ENCODE data around the gene GAS7. TPM values are rescaled to one million over a fixed set of nuclear protein-coding genes. Genes with fewer than 3 reads are reported as not detected.

Gene GAS7
- total RNA-seq, 1 experiment from 2014 or later = 4.1 TPM

GRCh38 chr17:10055262-10055975, 143.0 kb downstream of the GAS7 start:
- DNase-seq (ENCODE audit: low read depth, low spot score) (no peak), ATAC-seq (no peak)
- H2AFZ ChIP-seq (ENCODE audit: low read depth, low read length, poor library complexity, severe bottlenecking) = no peak overlapping the region
- peaks cover 3% of the 10 kb centered on the region; the same call in 1 of the 2 replicates for H3K27me3 ChIP-seq (ENCODE audit: insufficient read depth, low read length)
- no peaks in the 10 kb centered on the region for H4K20me1 ChIP-seq (ENCODE audit: insufficient read depth)
- H3K9me3 ChIP-seq (ENCODE audit: control insufficient read depth in 1 of 2, insufficient read depth in 1 of 2, low read depth in 1 of 2, low read length in 2 of 2) = no peaks in the 10 kb centered on the region
- H3K4me3 ChIP-seq (replicated peaks in 1 of 2; ENCODE audit: low read depth in 1 of 2, low read length in 2 of 2) = no peak overlapping the region
- H3K36me3 ChIP-seq (ENCODE audit: control insufficient read depth in 1 of 2, insufficient read depth in 2 of 2, low read length in 2 of 2) = no peaks in the 10 kb centered on the region
- ChIA-PET RAD21 (ENCODE audit: low non-redundant PET in 1 of 2, low total read pairs in 2 of 2, uncharacterized antibody in 2 of 2, unreplicated experiment in 2 of 2) (no interaction called here), POLR2A (no interaction called here), CTCF (no interaction called here)
- no peaks in the 10 kb centered on the region for H3K9me2 ChIP-seq (ENCODE audit: insufficient read depth)
- no peak overlapping the region for H3K9ac ChIP-seq (ENCODE audit: low read length)
- no TSS peak for BruUV-seq (replicated peaks)
- TF ChIP-seq ZNF274 (IDR thresholded peaks at IDR 0.05; ENCODE audit: low read depth, low read length) = no peak
- TF ChIP-seq MAX (IDR thresholded peaks at IDR 0.05) = no peak
- TF ChIP-seq YY1 (IDR thresholded peaks at IDR 0.05; ENCODE audit: extremely low read depth, insufficient replicate concordance, low read depth, low read length) = no peak
- no peak for TF ChIP-seq CBX3 (IDR thresholded peaks at IDR 0.05; ENCODE audit: low read depth)
- TF ChIP-seq POLR2A (IDR thresholded peaks at IDR 0.05; ENCODE audit: borderline replicate concordance, extremely low read depth, insufficient read depth, insufficient read length) = no peak
- no peak for TF ChIP-seq REST (IDR thresholded peaks at IDR 0.05; ENCODE audit: low read depth)
- TF ChIP-seq CEBPB (IDR thresholded peaks at IDR 0.05; ENCODE audit: low read depth) = no peak
- no peak for TF ChIP-seq RAD21 (IDR thresholded peaks at IDR 0.05; ENCODE audit: low read depth)
- TF ChIP-seq EZH2 (IDR thresholded peaks at IDR 0.05) = no peak
- TF ChIP-seq SRF (IDR thresholded peaks at IDR 0.05; ENCODE audit: low read depth) = no peak
- TF ChIP-seq TCF7L2 (IDR thresholded peaks at IDR 0.05; ENCODE audit: borderline replicate concordance, extremely low read depth, insufficient read depth, insufficient read length) = no peak
- TF ChIP-seq JUND (IDR thresholded peaks at IDR 0.05) = no peak
- no peak for TF ChIP-seq EGR1 (IDR thresholded peaks at IDR 0.05; ENCODE audit: low read depth)
- TF ChIP-seq ELF1 (IDR thresholded peaks at IDR 0.05; ENCODE audit: borderline replicate concordance, low read depth) = no peak
- TF ChIP-seq POLR2AphosphoS5 (IDR thresholded peaks at IDR 0.05; ENCODE audit: low read depth, low read length) = no peak
- TF ChIP-seq SP1 (IDR thresholded peaks at IDR 0.05; ENCODE audit: low read depth) = no peak
- no peak for TF ChIP-seq ZFX (IDR thresholded peaks at IDR 0.05)
- no peak overlapping the region for H3K27ac ChIP-seq (ENCODE audit: low read depth, low read length)
- H3K4me1 ChIP-seq (ENCODE audit: control insufficient read depth in 1 of 2, insufficient read depth in 2 of 2, low read length in 2 of 2) = no peaks in the 10 kb centered on the region
- H3K4me2 ChIP-seq (ENCODE audit: low read length) = no peak overlapping the region
- intact Hi-C loops (cut with micrococcal nuclease) = no loop called here
- no peaks in the 10 kb centered on the region for H3K79me2 ChIP-seq (ENCODE audit: insufficient read depth, low read length)

Measured in HCT116 (cell line).